Measurements from ENCODE around the gene RGS9.

RGS9 gene

GRCh38 chr17:65271296-65271695 is 134.1 kb downstream of the RGS9 start:
- TF ChIP-seq CTCF (IDR thresholded peaks at IDR 0.05; ENCODE audit: insufficient read depth, low read depth, low read length, missing control alignments) = no peak
- no peak overlapping the region for H3K4me3 ChIP-seq (ENCODE audit: low read depth, low read length)
- DNase-seq (ENCODE audit: low read depth) = no peak

All from GM12865 (cell line).